ENCODE measurements around the gene ORM2. TPM values are rescaled to one million over a fixed set of nuclear protein-coding genes. Genes with fewer than 3 reads are reported as not detected.

The ORM2 gene
- total and polyA plus RNA-seq, 4 donors, result 0.28 to 0.29 TPM; not detected in 2

GRCh38 chr9:114303571-114303970 lies 26.1 kb upstream of the ORM2 start:
- 79% methylated on average over 4 of the region's 5 CpGs for WGBS (ENCODE audit: insufficient coverage)
- peaks cover 25% of the 10 kb centered on the region for H3K36me3 ChIP-seq (ENCODE audit: control insufficient read depth, insufficient read depth, low read length)
- no peak overlapping the region for H3K4me3 ChIP-seq (ENCODE audit: low read depth, low read length)
- H3K27ac ChIP-seq (ENCODE audit: low read depth, low read length), result no peak overlapping the region
- no peaks in the 10 kb centered on the region for H3K9me3 ChIP-seq (ENCODE audit: control insufficient read depth, insufficient read depth, low read length)
- peaks cover 17% of the 10 kb centered on the region for H3K4me1 ChIP-seq (ENCODE audit: control insufficient read depth, insufficient read depth, low read length)
- H3K27me3 ChIP-seq (ENCODE audit: control insufficient read depth, insufficient read depth, low read length), result no peaks in the 10 kb centered on the region
- DNase-seq (ENCODE audit: low read depth in 4 of 6, low spot score in 6 of 6), result no peak

GRCh38 chr9:114303977-114304376 lies 25.7 kb upstream of the ORM2 start:
- peaks cover 17% of the 10 kb centered on the region for H3K4me1 ChIP-seq (ENCODE audit: control insufficient read depth, insufficient read depth, low read length)
- no peaks in the 10 kb centered on the region for H3K9me3 ChIP-seq (ENCODE audit: control insufficient read depth, insufficient read depth, low read length)
- H3K27ac ChIP-seq (ENCODE audit: low read depth, low read length), result no peak overlapping the region
- H3K36me3 ChIP-seq (ENCODE audit: control insufficient read depth, insufficient read depth, low read length), result peaks cover 27% of the 10 kb centered on the region
- 100% methylated on average over 3 of the region's 4 CpGs for WGBS (ENCODE audit: insufficient coverage)
- peak in 1 of 6 donors; percentile 0 for DNase-seq (ENCODE audit: low read depth in 4 of 6, low spot score in 6 of 6)
- H3K4me3 ChIP-seq (ENCODE audit: low read depth, low read length), result no peak overlapping the region
- H3K27me3 ChIP-seq (ENCODE audit: control insufficient read depth, insufficient read depth, low read length), result no peaks in the 10 kb centered on the region

DNA sequence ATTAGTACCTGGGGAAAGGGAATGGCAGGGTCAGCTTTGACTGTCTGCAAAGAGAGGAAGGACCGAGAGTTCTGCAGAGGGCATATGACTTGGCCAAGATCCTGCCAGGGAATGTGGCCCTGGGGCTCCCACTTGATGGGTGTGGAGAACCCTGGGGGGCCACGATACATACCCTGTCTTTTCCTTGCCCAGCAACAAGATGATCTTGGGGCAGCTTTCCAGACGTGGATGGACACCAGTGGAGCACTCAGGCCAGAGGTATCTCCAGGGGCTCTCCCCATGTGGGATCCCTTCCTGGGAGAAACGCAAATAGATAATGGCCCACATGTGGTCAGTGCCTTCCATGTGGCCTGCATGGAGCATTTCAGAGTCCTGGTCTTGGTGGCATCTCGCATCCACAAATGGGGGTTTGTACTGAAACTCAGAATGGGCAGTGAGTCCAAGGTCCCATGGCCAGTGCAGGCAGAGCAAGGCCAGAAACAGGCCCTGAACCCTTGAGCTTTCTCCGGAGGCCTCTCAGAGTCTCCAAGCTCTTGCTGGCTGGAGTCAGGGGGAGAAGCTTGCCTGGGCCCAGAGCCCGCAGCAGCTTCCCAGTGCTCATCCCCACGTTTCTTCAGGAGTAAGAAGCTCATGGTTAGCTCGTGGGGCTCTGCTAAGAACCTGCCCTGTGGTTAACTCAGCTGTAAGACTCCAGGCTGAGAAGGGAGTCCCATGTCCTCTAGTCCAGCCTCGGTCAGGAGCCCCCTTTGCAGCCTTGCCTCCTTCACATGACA lies 25.1 kb upstream of the ORM2 start:
- peaks cover 26% of the 10 kb centered on the region for H3K36me3 ChIP-seq (ENCODE audit: control insufficient read depth, insufficient read depth, low read length)
- WGBS (ENCODE audit: insufficient coverage), result 85% methylated on average over 10 of the region's 10 CpGs
- peak in 1 of 6 donors; percentile 1 for DNase-seq (ENCODE audit: low read depth in 4 of 6, low spot score in 6 of 6)

DNA sequence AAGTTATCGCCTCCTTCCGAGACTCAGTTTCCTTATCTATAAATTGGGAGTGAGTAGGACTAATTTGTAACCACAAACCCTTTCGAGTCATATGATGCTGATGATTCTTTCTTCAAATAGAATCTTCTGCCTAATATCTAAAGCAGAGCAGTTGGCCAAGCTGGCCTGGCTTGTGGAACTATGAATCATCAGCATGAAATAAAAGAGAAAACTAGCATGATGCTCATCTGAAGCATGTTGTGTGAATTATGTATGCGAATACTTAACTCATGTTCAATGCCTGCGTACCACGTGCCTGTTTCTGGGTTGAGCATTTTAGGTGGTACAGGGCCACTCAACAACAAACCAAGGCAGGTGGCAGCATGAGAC lies 21.8 kb upstream of the ORM2 start:
- DNase-seq (ENCODE audit: low read depth in 4 of 6, low spot score in 6 of 6), result no peak
- H3K36me3 ChIP-seq (ENCODE audit: control insufficient read depth, insufficient read depth, low read length), result peaks cover 15% of the 10 kb centered on the region
- H3K9me3 ChIP-seq (ENCODE audit: control insufficient read depth, insufficient read depth, low read length), result no peaks in the 10 kb centered on the region
- H3K4me1 ChIP-seq (ENCODE audit: control insufficient read depth, insufficient read depth, low read length), result peaks cover 17% of the 10 kb centered on the region
- no peaks in the 10 kb centered on the region for H3K27me3 ChIP-seq (ENCODE audit: control insufficient read depth, insufficient read depth, low read length)
- H3K4me3 ChIP-seq (ENCODE audit: low read depth, low read length), result no peak overlapping the region
- WGBS (ENCODE audit: insufficient coverage), result 81% methylated on average over 3 of the region's 6 CpGs
- no peak overlapping the region for H3K27ac ChIP-seq (ENCODE audit: low read depth, low read length)

More for the DNA sequence above, 25.1 kb upstream of the ORM2 start:
- H3K27me3 ChIP-seq (ENCODE audit: control insufficient read depth, insufficient read depth, low read length), result no peaks in the 10 kb centered on the region
- no peak overlapping the region for H3K27ac ChIP-seq (ENCODE audit: low read depth, low read length)
- H3K9me3 ChIP-seq (ENCODE audit: control insufficient read depth, insufficient read depth, low read length), result no peaks in the 10 kb centered on the region
- no peak overlapping the region for H3K4me3 ChIP-seq (ENCODE audit: low read depth, low read length)
- H3K4me1 ChIP-seq (ENCODE audit: control insufficient read depth, insufficient read depth, low read length), result peaks cover 17% of the 10 kb centered on the region

DNA sequence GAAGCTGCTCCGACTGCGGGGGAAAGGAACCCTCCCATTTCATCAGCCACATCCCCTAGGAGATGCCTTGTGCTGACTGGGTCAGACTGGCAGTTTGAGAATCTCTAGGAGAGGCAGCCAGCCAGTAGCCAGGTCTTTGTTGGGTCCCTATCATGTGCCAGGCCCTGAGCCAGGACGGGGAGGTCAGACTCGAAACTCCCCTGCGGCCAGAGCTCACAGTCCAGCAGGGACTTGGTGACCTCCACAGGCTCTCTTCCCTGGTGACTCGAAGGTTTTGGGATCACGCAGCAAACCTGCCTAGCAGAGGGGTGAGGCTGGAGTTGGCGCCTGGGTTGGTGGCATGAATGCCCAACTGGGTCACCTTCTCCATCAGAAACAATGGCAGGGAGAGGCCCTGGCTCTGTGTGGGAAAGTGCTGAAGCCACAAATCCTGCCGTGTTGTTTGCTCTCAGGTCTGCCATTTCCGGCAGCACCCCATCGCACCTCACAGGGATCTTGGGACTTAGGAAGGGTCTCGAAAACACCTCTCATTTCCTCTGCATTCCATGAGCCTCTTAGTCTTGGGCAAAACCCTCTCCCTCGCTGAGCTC lies 21.2 kb upstream of the ORM2 start:
- Histone ChIP-seq H3K27me3 (ENCODE audit: control insufficient read depth, insufficient read depth, low read length) (no peaks in the 10 kb centered on the region), H3K27ac (ENCODE audit: low read depth, low read length) (no peak overlapping the region), H3K9me3 (ENCODE audit: control insufficient read depth, insufficient read depth, low read length) (no peaks in the 10 kb centered on the region), H3K4me3 (ENCODE audit: low read depth, low read length) (no peak overlapping the region), H3K4me1 (ENCODE audit: control insufficient read depth, insufficient read depth, low read length) (peaks cover 17% of the 10 kb centered on the region), H3K36me3 (ENCODE audit: control insufficient read depth, insufficient read depth, low read length) (peaks cover 15% of the 10 kb centered on the region)
- WGBS (ENCODE audit: insufficient coverage), result 87% methylated on average over 11 of the region's 13 CpGs
- peak in 1 of 6 donors; percentile 0 for DNase-seq (ENCODE audit: low read depth in 4 of 6, low spot score in 6 of 6)

- no peak for DNase-seq (ENCODE audit: low read depth in 4 of 6, low spot score in 6 of 6)
- H3K36me3 ChIP-seq (ENCODE audit: control insufficient read depth, insufficient read depth, low read length), result peaks cover 15% of the 10 kb centered on the region
- 100% methylated on average over 8 of the region's 13 CpGs for WGBS (ENCODE audit: insufficient coverage)
- H3K27me3 ChIP-seq (ENCODE audit: control insufficient read depth, insufficient read depth, low read length), result no peaks in the 10 kb centered on the region
- no peak overlapping the region for H3K4me3 ChIP-seq (ENCODE audit: low read depth, low read length)
- H3K9me3 ChIP-seq (ENCODE audit: control insufficient read depth, insufficient read depth, low read length), result no peaks in the 10 kb centered on the region
- H3K27ac ChIP-seq (ENCODE audit: low read depth, low read length), result no peak overlapping the region
- peaks cover 17% of the 10 kb centered on the region for H3K4me1 ChIP-seq (ENCODE audit: control insufficient read depth, insufficient read depth, low read length)
Observed at GRCh38 chr9:114309096-114309495, 20.6 kb upstream of the ORM2 start.

GRCh38 chr9:114310471-114311450 lies 18.9 kb upstream of the ORM2 start:
- 89% methylated on average over 7 of the region's 22 CpGs for WGBS (ENCODE audit: insufficient coverage)
- peaks cover 15% of the 10 kb centered on the region for H3K36me3 ChIP-seq (ENCODE audit: control insufficient read depth, insufficient read depth, low read length)
- H3K4me3 ChIP-seq (ENCODE audit: low read depth, low read length), result no peak overlapping the region
- H3K9me3 ChIP-seq (ENCODE audit: control insufficient read depth, insufficient read depth, low read length), result no peaks in the 10 kb centered on the region
- peak in 1 of 6 donors; percentile 0 for DNase-seq (ENCODE audit: low read depth in 4 of 6, low spot score in 6 of 6)
- H3K4me1 ChIP-seq (ENCODE audit: control insufficient read depth, insufficient read depth, low read length), result peaks cover 4% of the 10 kb centered on the region
- H3K27me3 ChIP-seq (ENCODE audit: control insufficient read depth, insufficient read depth, low read length), result no peaks in the 10 kb centered on the region
- no peak overlapping the region for H3K27ac ChIP-seq (ENCODE audit: low read depth, low read length)

- Histone ChIP-seq H3K4me3 (ENCODE audit: low read depth, low read length) (no peak overlapping the region), H3K9me3 (ENCODE audit: control insufficient read depth, insufficient read depth, low read length) (no peaks in the 10 kb centered on the region), H3K27me3 (ENCODE audit: control insufficient read depth, insufficient read depth, low read length) (no peaks in the 10 kb centered on the region), H3K27ac (ENCODE audit: low read depth, low read length) (no peak overlapping the region), H3K4me1 (ENCODE audit: control insufficient read depth, insufficient read depth, low read length) (peaks cover 1% of the 10 kb centered on the region), H3K36me3 (ENCODE audit: control insufficient read depth, insufficient read depth, low read length) (peaks cover 15% of the 10 kb centered on the region)
- peak in 1 of 6 donors; percentile 0 for DNase-seq (ENCODE audit: low read depth in 4 of 6, low spot score in 6 of 6)
- WGBS (ENCODE audit: insufficient coverage), result 90% methylated on average over 22 of the region's 28 CpGs
Observed at GRCh38 chr9:114311571-114312512, 17.8 kb upstream of the ORM2 start.

DNA sequence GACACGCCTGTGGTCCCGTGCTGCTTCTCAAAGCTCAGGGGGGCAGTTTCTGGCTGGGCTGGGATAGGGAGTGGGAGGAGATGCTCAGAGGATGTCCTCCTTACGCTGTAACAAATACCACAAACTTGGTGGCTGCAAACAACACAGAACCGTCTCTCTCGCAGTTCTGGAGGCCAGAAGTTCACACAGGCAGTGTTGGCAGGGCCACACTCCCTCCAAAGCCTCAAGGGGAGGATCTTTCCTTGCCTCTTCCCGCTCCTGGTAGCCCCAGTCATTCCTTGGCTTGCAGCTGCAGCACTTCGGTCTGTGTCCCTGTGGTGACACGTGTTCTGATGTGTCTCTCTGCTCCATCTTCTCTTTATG lies 17.2 kb upstream of the ORM2 start:
- WGBS (ENCODE audit: insufficient coverage), result 75% methylated on average over 5 of the region's 8 CpGs
- Histone ChIP-seq H3K9me3 (ENCODE audit: control insufficient read depth, insufficient read depth, low read length) (no peaks in the 10 kb centered on the region), H3K36me3 (ENCODE audit: control insufficient read depth, insufficient read depth, low read length) (peaks cover 11% of the 10 kb centered on the region), H3K27me3 (ENCODE audit: control insufficient read depth, insufficient read depth, low read length) (no peaks in the 10 kb centered on the region), H3K4me3 (ENCODE audit: low read depth, low read length) (no peak overlapping the region), H3K27ac (ENCODE audit: low read depth, low read length) (no peak overlapping the region), H3K4me1 (ENCODE audit: control insufficient read depth, insufficient read depth, low read length) (peaks cover 3% of the 10 kb centered on the region)
- DNase-seq (ENCODE audit: low read depth in 4 of 6, low spot score in 6 of 6), result no peak

All from spinal cord (tissue), 10 donors.